HG03439 (cell line): Measurements from ENCODE around the gene EZR.

Experiments used
- ATAC-seq: cut with Tn5 transposase; IDR thresholded peaks from one replicate; pipeline ENCODE4 v1.9.1; 2021; ENCODE audit warnings: mild to moderate bottlenecking, moderate library complexity; ENCODE audit not compliant: unreplicated experiment

EZR gene

GRCh38 chr6:158764183-158764849, 54.9 kb downstream of the EZR start:
- ATAC-seq = no peak

- no peak for ATAC-seq
Measured at GRCh38 chr6:158763434-158764182, 55.6 kb downstream of the EZR start.

- ATAC-seq = no peak
Measured at GRCh38 chr6:158762787-158763433, 56.3 kb downstream of the EZR start.

GRCh38 chr6:158761746-158762145, 57.4 kb downstream of the EZR start:
- ATAC-seq = no peak

- no peak for ATAC-seq
Measured at GRCh38 chr6:158760618-158761250, 58.4 kb downstream of the EZR start.

- no peak for ATAC-seq
Measured at GRCh38 chr6:158759966-158760617, 59.1 kb downstream of the EZR start.

- no peak for ATAC-seq
Measured at GRCh38 chr6:158758941-158759479, 60.2 kb downstream of the EZR start.

- ATAC-seq = no peak
Measured at GRCh38 chr6:158758451-158758860, 60.7 kb downstream of the EZR start.

GRCh38 chr6:158757753-158758090, 61.4 kb downstream of the EZR start:
- ATAC-seq = no peak

- no peak for ATAC-seq
Measured at GRCh38 chr6:158756977-158757752, 62.0 kb downstream of the EZR start.

- no peak for ATAC-seq
Measured at GRCh38 chr6:158756126-158756525, 63.0 kb downstream of the EZR start.

GRCh38 chr6:158755636-158756035, 63.5 kb downstream of the EZR start:
- no peak for ATAC-seq

- no peak for ATAC-seq
Measured at GRCh38 chr6:158754738-158755137, 64.4 kb downstream of the EZR start.

GRCh38 chr6:158753811-158754210, 65.4 kb downstream of the EZR start:
- ATAC-seq = no peak

- no peak for ATAC-seq
Measured at GRCh38 chr6:158752613-158753012, 66.6 kb downstream of the EZR start.

- ATAC-seq = no peak
Measured at GRCh38 chr6:158751921-158752320, 67.2 kb downstream of the EZR start.

- no peak for ATAC-seq
Measured at GRCh38 chr6:158751224-158751623, 67.9 kb downstream of the EZR start.

GRCh38 chr6:158744986-158745430, 74.2 kb downstream of the EZR start:
- no peak for ATAC-seq

GRCh38 chr6:158743033-158743651, 76.0 kb downstream of the EZR start:
- ATAC-seq = no peak

- ATAC-seq = no peak
Measured at GRCh38 chr6:158739673-158740072, 79.5 kb downstream of the EZR start.
